Pericardium fibroblast (primary cell): ENCODE data around the gene PCDH7. TPM values are rescaled to one million over a fixed set of nuclear protein-coding genes. Genes with fewer than 3 reads are reported as not detected.

Source experiments
- total RNA-seq: library from RNA; depleted of rRNA; stranded (reverse); fragments of >200 nt; gene quantifications from 2 replicates; pipeline ENCODE4 v1.2.3, GENCODE V29; 2015

Gene PCDH7, protein sequence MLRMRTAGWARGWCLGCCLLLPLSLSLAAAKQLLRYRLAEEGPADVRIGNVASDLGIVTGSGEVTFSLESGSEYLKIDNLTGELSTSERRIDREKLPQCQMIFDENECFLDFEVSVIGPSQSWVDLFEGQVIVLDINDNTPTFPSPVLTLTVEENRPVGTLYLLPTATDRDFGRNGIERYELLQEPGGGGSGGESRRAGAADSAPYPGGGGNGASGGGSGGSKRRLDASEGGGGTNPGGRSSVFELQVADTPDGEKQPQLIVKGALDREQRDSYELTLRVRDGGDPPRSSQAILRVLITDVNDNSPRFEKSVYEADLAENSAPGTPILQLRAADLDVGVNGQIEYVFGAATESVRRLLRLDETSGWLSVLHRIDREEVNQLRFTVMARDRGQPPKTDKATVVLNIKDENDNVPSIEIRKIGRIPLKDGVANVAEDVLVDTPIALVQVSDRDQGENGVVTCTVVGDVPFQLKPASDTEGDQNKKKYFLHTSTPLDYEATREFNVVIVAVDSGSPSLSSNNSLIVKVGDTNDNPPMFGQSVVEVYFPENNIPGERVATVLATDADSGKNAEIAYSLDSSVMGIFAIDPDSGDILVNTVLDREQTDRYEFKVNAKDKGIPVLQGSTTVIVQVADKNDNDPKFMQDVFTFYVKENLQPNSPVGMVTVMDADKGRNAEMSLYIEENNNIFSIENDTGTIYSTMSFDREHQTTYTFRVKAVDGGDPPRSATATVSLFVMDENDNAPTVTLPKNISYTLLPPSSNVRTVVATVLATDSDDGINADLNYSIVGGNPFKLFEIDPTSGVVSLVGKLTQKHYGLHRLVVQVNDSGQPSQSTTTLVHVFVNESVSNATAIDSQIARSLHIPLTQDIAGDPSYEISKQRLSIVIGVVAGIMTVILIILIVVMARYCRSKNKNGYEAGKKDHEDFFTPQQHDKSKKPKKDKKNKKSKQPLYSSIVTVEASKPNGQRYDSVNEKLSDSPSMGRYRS (N-terminal part only)
- total RNA-seq: 32.2 and 64.8 TPM in 2 replicates

DNA sequence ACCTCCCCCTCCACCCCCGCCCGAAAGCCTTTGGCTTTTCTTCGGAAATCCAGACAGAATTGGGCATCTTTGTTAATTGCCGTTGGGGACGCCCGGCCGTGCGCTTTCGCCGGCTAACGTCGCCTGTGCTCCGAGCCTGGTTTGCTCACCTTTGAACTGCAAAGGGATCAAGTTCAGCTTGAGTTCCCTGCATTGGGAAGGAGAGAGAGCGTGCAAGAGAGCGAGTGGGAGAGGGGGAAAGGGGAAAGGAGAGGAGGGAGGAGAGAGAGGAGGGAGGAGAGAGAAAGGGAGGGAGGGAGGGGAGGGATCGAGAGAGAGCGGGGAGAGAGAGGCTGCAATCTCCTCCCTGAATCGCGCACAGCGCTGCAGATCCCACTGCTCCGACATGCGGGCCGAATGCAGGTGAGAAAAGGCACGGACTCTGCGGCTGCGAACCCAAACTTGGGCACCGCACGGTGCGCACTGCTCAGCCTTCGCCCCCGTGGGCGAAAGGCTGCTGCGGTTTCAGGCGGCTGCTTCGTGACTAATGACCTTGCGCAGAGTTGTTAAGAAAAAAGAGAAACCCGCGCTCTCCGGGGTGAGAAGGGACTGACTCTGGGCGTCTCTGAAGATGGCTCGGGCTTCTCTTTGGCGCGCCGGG lies at the start of gene PCDH7:
Gene PCDH7 (plus strand): TSS at position 349 of the 640 bp plus-strand sequence. CDS start 1,054 bp downstream, outside the sequence.

